Adrenal gland (tissue), 5 donors: ENCODE measurements around the gene ABCB11.

Experiments used
- POLR2A ChIP-seq, 2 donors: fragments of 450-650 bp; IDR thresholded peaks; one replicate each; pipeline ENCODE4 v1.6.1; 2017; ENCODE audit warnings: antibody characterized with exemption in 2 of 2, mild to moderate bottlenecking in 2 of 2, moderate library complexity in 1 of 2
- TF ChIP-seq, protein P1 (sequence below), 6 experiments: fragments of 450-650 bp in 4 of 6; fragments of 200-600 bp in 2 of 6; sonication (generic) in 1 of 6; IDR thresholded peaks; 1 replicate in 5 of 6; 2 replicates in 1 of 6; pipeline versions ENCODE4 v1.5.1 to v1.8.0; 2016 to 2021; ENCODE audit warnings: antibody characterized with exemption in 6 of 6, mild to moderate bottlenecking in 2 of 6, moderate library complexity in 1 of 6
- donor health status: DM: no; HTN: no; CAD: no.

DNA sequence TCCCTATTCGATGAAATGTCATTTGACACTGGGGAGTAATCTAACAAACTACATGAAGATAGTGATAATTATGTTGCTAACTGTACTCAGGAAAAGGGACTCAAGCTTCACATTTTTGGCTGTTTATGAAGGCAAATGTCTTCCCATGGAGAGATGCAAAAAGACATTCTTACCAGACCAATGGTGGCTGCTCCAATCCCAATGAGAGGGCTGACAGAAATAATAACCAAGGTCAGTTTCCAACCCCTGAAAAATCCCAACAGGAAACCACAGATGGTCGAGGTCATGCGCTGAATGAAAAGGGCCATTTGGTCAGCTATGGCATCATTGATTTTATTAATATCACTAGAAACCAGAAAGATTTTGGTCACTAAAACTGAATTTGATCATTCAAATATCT is 37.6 kb downstream of the ABCB11 start:
- TF ChIP-seq POLR2A (IDR thresholded peaks at IDR 0.05), result no peak
- TF ChIP-seq, protein P1, sequence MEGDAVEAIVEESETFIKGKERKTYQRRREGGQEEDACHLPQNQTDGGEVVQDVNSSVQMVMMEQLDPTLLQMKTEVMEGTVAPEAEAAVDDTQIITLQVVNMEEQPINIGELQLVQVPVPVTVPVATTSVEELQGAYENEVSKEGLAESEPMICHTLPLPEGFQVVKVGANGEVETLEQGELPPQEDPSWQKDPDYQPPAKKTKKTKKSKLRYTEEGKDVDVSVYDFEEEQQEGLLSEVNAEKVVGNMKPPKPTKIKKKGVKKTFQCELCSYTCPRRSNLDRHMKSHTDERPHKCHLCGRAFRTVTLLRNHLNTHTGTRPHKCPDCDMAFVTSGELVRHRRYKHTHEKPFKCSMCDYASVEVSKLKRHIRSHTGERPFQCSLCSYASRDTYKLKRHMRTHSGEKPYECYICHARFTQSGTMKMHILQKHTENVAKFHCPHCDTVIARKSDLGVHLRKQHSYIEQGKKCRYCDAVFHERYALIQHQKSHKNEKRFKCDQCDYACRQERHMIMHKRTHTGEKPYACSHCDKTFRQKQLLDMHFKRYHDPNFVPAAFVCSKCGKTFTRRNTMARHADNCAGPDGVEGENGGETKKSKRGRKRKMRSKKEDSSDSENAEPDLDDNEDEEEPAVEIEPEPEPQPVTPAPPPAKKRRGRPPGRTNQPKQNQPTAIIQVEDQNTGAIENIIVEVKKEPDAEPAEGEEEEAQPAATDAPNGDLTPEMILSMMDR (IDR thresholded peaks at IDR 0.05), result no peak
